Left ventricle myocardium inferior (tissue), 1 donor: ENCODE results near the gene PRAMEF15. TPM values are rescaled to one million over a fixed set of nuclear protein-coding genes. Genes with fewer than 3 reads are reported as not detected.
"Not testable (repeated sequence)": the region's sequence is repeated elsewhere in the genome, so short reads cannot be mapped to it uniquely, and the experiment has no call there.

Experiments used
- DNase-seq: peaks from one replicate; pipeline ENCODE4 v3.0.0-alpha.2; 2020
- H3K27ac ChIP-seq: fragments of 200-600 bp; replicated peaks from 2 replicates; pipeline ENCODE4 v1.8.0; 2021
- H3K27me3 ChIP-seq: fragments of 200-600 bp; 2 replicates; pipeline ENCODE4 v1.8.0; 2021; ENCODE audit warnings: low read depth
- H3K36me3 ChIP-seq: fragments of 200-600 bp; 2 replicates; pipeline ENCODE4 v1.8.0; 2021
- H3K4me1 ChIP-seq: fragments of 200-600 bp; 2 replicates; pipeline ENCODE4 v1.8.0; 2021
- H3K4me3 ChIP-seq: fragments of 200-600 bp; 2 replicates; pipeline ENCODE4 v1.8.0; 2021; ENCODE audit warnings: mild to moderate bottlenecking, moderate library complexity
- H3K9me3 ChIP-seq: fragments of 200-600 bp; replicated peaks from 2 replicates; pipeline ENCODE4 v1.8.0; 2021
- intact Hi-C: fragments of 100-400 bp; cut with micrococcal nuclease; formaldehyde crosslinking; loops from one replicate; pipeline ENCODE4 v1.11.0; 2022
- total RNA-seq: library from RNA; stranded (reverse); fragmentation: NEBNext Ultra II Directional; extraction: Animal tissue kit (Norgen Biotek cat#: 25700); gene quantifications from one replicate; pipeline ENCODE4 v1.2.1, GENCODE V29; 2021
- TF ChIP-seq, protein P1 (sequence below): fragments of 200-600 bp; IDR thresholded peaks from 2 replicates; pipeline ENCODE4 v1.8.0; 2021; ENCODE audit warnings: antibody characterized with exemption, mild to moderate bottlenecking, borderline replicate concordance
- donor health status: DM: no; HTN: yes; CAD: no; lungs with severe emphysema.

The PRAMEF15 gene
- total RNA-seq, 1 donor from 2014 or later = not detected

- H3K4me1 ChIP-seq, DNase-seq, H3K36me3 ChIP-seq, H3K4me3 ChIP-seq, intact Hi-C loops, H3K27ac ChIP-seq, H3K27me3 ChIP-seq: not testable (repeated sequence)
- TF ChIP-seq, protein P1, sequence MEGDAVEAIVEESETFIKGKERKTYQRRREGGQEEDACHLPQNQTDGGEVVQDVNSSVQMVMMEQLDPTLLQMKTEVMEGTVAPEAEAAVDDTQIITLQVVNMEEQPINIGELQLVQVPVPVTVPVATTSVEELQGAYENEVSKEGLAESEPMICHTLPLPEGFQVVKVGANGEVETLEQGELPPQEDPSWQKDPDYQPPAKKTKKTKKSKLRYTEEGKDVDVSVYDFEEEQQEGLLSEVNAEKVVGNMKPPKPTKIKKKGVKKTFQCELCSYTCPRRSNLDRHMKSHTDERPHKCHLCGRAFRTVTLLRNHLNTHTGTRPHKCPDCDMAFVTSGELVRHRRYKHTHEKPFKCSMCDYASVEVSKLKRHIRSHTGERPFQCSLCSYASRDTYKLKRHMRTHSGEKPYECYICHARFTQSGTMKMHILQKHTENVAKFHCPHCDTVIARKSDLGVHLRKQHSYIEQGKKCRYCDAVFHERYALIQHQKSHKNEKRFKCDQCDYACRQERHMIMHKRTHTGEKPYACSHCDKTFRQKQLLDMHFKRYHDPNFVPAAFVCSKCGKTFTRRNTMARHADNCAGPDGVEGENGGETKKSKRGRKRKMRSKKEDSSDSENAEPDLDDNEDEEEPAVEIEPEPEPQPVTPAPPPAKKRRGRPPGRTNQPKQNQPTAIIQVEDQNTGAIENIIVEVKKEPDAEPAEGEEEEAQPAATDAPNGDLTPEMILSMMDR = peak; percentile 69
- peaks cover 25% of the 10 kb centered on the region for H3K9me3 ChIP-seq
Measured at GRCh38 chr1:13356774-13357173, 41.4 kb downstream of the PRAMEF15 start.

- H3K4me1 ChIP-seq, intact Hi-C loops, H3K9me3 ChIP-seq, H3K4me3 ChIP-seq, DNase-seq, H3K27me3 ChIP-seq, H3K36me3 ChIP-seq, H3K27ac ChIP-seq: not testable (repeated sequence)
Measured at GRCh38 chr1:13362364-13362763, 47.0 kb downstream of the PRAMEF15 start.

- H3K27me3 ChIP-seq, H3K4me3 ChIP-seq, DNase-seq, H3K27ac ChIP-seq, H3K36me3 ChIP-seq, H3K9me3 ChIP-seq, H3K4me1 ChIP-seq, intact Hi-C loops: not testable (repeated sequence)
Measured at GRCh38 chr1:13364928-13365327, 49.5 kb downstream of the PRAMEF15 start.

- H3K9me3 ChIP-seq, intact Hi-C loops, H3K4me3 ChIP-seq, DNase-seq, H3K27ac ChIP-seq, H3K4me1 ChIP-seq, H3K36me3 ChIP-seq: not testable (repeated sequence)
- H3K27me3 ChIP-seq = peaks cover 11% of the 10 kb centered on the region
Measured at GRCh38 chr1:13366536-13366935, 51.2 kb downstream of the PRAMEF15 start.

DNA sequence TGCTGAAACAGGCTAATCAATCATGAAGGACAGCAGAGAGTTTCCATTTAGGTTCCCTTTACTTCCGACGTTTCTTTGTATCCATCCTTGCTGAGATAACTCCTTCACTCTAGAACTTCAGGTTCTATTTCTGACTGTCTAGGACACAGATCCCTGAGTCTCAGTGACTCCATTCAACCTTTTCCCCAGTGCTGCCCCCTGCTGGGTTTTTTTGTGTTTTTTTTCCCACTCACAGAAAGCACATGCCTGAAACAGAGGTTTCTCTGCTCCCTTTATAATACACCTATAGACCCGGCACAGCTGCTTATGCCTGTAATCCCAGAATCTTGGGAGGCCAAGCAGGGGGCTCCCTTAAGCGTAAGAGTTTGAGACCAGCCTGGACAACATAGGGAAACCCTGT is 53.2 kb downstream of the PRAMEF15 start:
- not testable (repeated sequence) for H3K9me3 ChIP-seq

More for the DNA sequence above, 53.2 kb downstream of the PRAMEF15 start:
- H3K4me3 ChIP-seq, H3K36me3 ChIP-seq, intact Hi-C loops, H3K27ac ChIP-seq, DNase-seq, H3K4me1 ChIP-seq: not testable (repeated sequence)
- TF ChIP-seq, protein P1 = peak; percentile 14
- H3K27me3 ChIP-seq = peaks cover 29% of the 10 kb centered on the region

Other genes starting within 250 kb of the PRAMEF15 start
- gene PRAMEF25, start 244.8 kb upstream of the PRAMEF15 start, total RNA-seq = not detected
- not detected for gene HNRNPCL2, start 198.7 kb upstream of the PRAMEF15 start, total RNA-seq
- not detected for gene PRAMEF26, start 159.6 kb upstream of the PRAMEF15 start, total RNA-seq
- not detected for gene HNRNPCL4, start 149.9 kb upstream of the PRAMEF15 start, total RNA-seq
- gene PRAMEF9, start 143.7 kb upstream of the PRAMEF15 start, total RNA-seq = not detected
- gene PRAMEF13, start 114.2 kb upstream of the PRAMEF15 start, total RNA-seq = not detected
- gene PRAMEF18, start 89.4 kb upstream of the PRAMEF15 start, total RNA-seq = not detected
- not detected for gene PRAMEF5, start 61.4 kb upstream of the PRAMEF15 start, total RNA-seq
- gene PRAMEF8, start 30.4 kb upstream of the PRAMEF15 start, total RNA-seq = not detected
- not detected for gene PRAMEF33, start 12.0 kb upstream of the PRAMEF15 start, total RNA-seq
- gene PRAMEF14, start 31.6 kb downstream of the PRAMEF15 start, total RNA-seq = not detected
- gene PRAMEF19, start 56.4 kb downstream of the PRAMEF15 start, total RNA-seq = not detected
- not detected for gene PRAMEF17, start 74.1 kb downstream of the PRAMEF15 start, total RNA-seq
- gene PRAMEF20, start 94.9 kb downstream of the PRAMEF15 start, total RNA-seq = not detected
- 0.30 TPM for gene LRRC38, start 198.4 kb downstream of the PRAMEF15 start, total RNA-seq